Activated T-helper 1 cell treated with anti-CD3 and anti-CD28 coated beads, Interleukin-12 subunit alpha, Interleukin-12 subunit beta, Interleukin-2, Interleukin-4 antibody, amounts not matched to agents 30 ng/mL and 10 ng/mL and 1 ng/mL, durations not matched to agents 14 hours and 24 hours and 36 hours (primary cell): ENCODE measurements around the gene RGL4. TPM values are rescaled to one million over a fixed set of nuclear protein-coding genes. Genes with fewer than 3 reads are reported as not detected.
"Not testable (repeated sequence)": the region's sequence is repeated elsewhere in the genome, so short reads cannot be mapped to it uniquely, and the experiment has no call there.

Experiments
- DNase-seq: peaks from one replicate; pipeline ENCODE4 v3.0.0; 2021; ENCODE audit warnings: low spot score
- H3K27ac Mint-ChIP-seq: one replicate; pipeline ENCODE4 v1.8.0; 2021; ENCODE audit warnings: mild to moderate bottlenecking, mixed read lengths
- H3K27me3 Mint-ChIP-seq: one replicate; pipeline ENCODE4 v1.8.0; 2022; ENCODE audit warnings: mild to moderate bottlenecking, moderate library complexity, mixed read lengths; ENCODE audit not compliant: insufficient read depth
- H3K36me3 Mint-ChIP-seq: one replicate; pipeline ENCODE4 v1.8.0; 2021; ENCODE audit warnings: low read depth, mixed read lengths
- H3K4me1 Mint-ChIP-seq: one replicate; pipeline ENCODE4 v1.8.0; 2021; ENCODE audit warnings: low read depth, mixed read lengths
- H3K4me3 Mint-ChIP-seq: one replicate; pipeline ENCODE4 v1.8.0; 2021; ENCODE audit warnings: mild to moderate bottlenecking, moderate library complexity, mixed read lengths
- H3K9me3 Mint-ChIP-seq: one replicate; pipeline ENCODE4 v1.8.0; 2021; ENCODE audit warnings: mixed read lengths
- intact Hi-C: fragments of 100-400 bp; cut with micrococcal nuclease; formaldehyde crosslinking; loops from one replicate; pipeline ENCODE4 v1.15.1; 2024
- total RNA-seq: library from RNA; stranded (reverse); gene quantifications from 2 replicates; pipeline ENCODE4 v1.2.3, GENCODE V29; 2022

RGL4 gene
- 9.3 and 11.7 TPM in 2 replicates for total RNA-seq

- no peaks in the 10 kb centered on the region for H3K9me3 Mint-ChIP-seq
- intact Hi-C loops: no loop called here
- peaks cover 10% of the 10 kb centered on the region for H3K4me1 Mint-ChIP-seq
- H3K4me3 Mint-ChIP-seq: no peak within 1 kb of the TSS
- H3K27me3 Mint-ChIP-seq: no peaks in the 10 kb centered on the region
- DNase-seq: no peak
- H3K27ac Mint-ChIP-seq: no peak within 1 kb of the TSS
- H3K36me3 Mint-ChIP-seq: peaks cover 19% of the 10 kb centered on the region
These were observed at the start of gene RGL4 for GRCh38 chr22:23690713-23691112. RGL4 (plus strand) TSS chr22:23691013; CDS start chr22:23692031, 1,018 bp downstream.

GRCh38 chr22:23646526-23646925 lies 44.3 kb upstream of the RGL4 start:
- H3K27ac Mint-ChIP-seq, H3K4me3 Mint-ChIP-seq, H3K4me1 Mint-ChIP-seq: not testable (repeated sequence)

GRCh38 chr22:23649071-23649501 lies 41.7 kb upstream of the RGL4 start:
- Mint-ChIP-seq H3K27ac (no peak overlapping the region), H3K36me3 (peaks cover 1% of the 10 kb centered on the region), H3K9me3 (no peaks in the 10 kb centered on the region), H3K4me1 (no peaks in the 10 kb centered on the region), H3K4me3 (no peak overlapping the region), H3K27me3 (no peaks in the 10 kb centered on the region)
- DNase-seq: no peak
- intact Hi-C loops: no loop called here

More at GRCh38 chr22:23646526-23646925, 44.3 kb upstream of the RGL4 start:
- H3K27me3 Mint-ChIP-seq, intact Hi-C loops, H3K9me3 Mint-ChIP-seq, H3K36me3 Mint-ChIP-seq, DNase-seq: not testable (repeated sequence)

GRCh38 chr22:23651676-23652075 lies 39.1 kb upstream of the RGL4 start:
- H3K27me3 Mint-ChIP-seq: no peaks in the 10 kb centered on the region
- H3K27ac Mint-ChIP-seq: no peak overlapping the region
- no peaks in the 10 kb centered on the region for H3K9me3 Mint-ChIP-seq
- peaks cover 2% of the 10 kb centered on the region for H3K36me3 Mint-ChIP-seq
- DNase-seq: no peak
- intact Hi-C loops: no loop called here
- no peaks in the 10 kb centered on the region for H3K4me1 Mint-ChIP-seq
- H3K4me3 Mint-ChIP-seq: no peak overlapping the region

- no peak overlapping the region for H3K27ac Mint-ChIP-seq
- H3K4me3 Mint-ChIP-seq: no peak overlapping the region
- H3K36me3 Mint-ChIP-seq: peaks cover 2% of the 10 kb centered on the region
- no peaks in the 10 kb centered on the region for H3K4me1 Mint-ChIP-seq
- DNase-seq: no peak
- intact Hi-C loops: no loop called here
- no peaks in the 10 kb centered on the region for H3K27me3 Mint-ChIP-seq
- H3K9me3 Mint-ChIP-seq: no peaks in the 10 kb centered on the region
These were observed 38.5 kb upstream of the RGL4 start for GRCh38 chr22:23652286-23652685.

GRCh38 chr22:23652711-23653110 lies 38.1 kb upstream of the RGL4 start:
- peaks cover 2% of the 10 kb centered on the region for H3K36me3 Mint-ChIP-seq
- H3K4me3 Mint-ChIP-seq: no peak overlapping the region
- H3K27me3 Mint-ChIP-seq: no peaks in the 10 kb centered on the region
- no peak overlapping the region for H3K27ac Mint-ChIP-seq
- intact Hi-C loops: no loop called here
- no peaks in the 10 kb centered on the region for H3K4me1 Mint-ChIP-seq
- DNase-seq: no peak
- H3K9me3 Mint-ChIP-seq: no peaks in the 10 kb centered on the region

GRCh38 chr22:23655891-23656475 lies 34.8 kb upstream of the RGL4 start:
- Mint-ChIP-seq H3K36me3 (peaks cover 12% of the 10 kb centered on the region), H3K9me3 (no peaks in the 10 kb centered on the region), H3K4me3 (no peak overlapping the region), H3K27me3 (no peaks in the 10 kb centered on the region), H3K4me1 (no peaks in the 10 kb centered on the region), H3K27ac (no peak overlapping the region)
- no peak for DNase-seq
- intact Hi-C loops: no loop called here

GRCh38 chr22:23657727-23658126 lies 33.1 kb upstream of the RGL4 start:
- H3K36me3 Mint-ChIP-seq: peaks cover 23% of the 10 kb centered on the region

GRCh38 chr22:23660381-23660780 lies 30.4 kb upstream of the RGL4 start:
- H3K36me3 Mint-ChIP-seq: peaks cover 29% of the 10 kb centered on the region
- H3K4me3 Mint-ChIP-seq: not testable (repeated sequence)

More at GRCh38 chr22:23657727-23658126, 33.1 kb upstream of the RGL4 start:
- Mint-ChIP-seq H3K4me1 (no peaks in the 10 kb centered on the region), H3K27ac (no peak overlapping the region), H3K9me3 (peaks cover 3% of the 10 kb centered on the region), H3K27me3 (no peaks in the 10 kb centered on the region), H3K4me3 (no peak overlapping the region)
- intact Hi-C loops: no loop called here
- DNase-seq: no peak

GRCh38 chr22:23670378-23671295 lies 20.2 kb upstream of the RGL4 start:
- Mint-ChIP-seq H3K4me3 (no peak overlapping the region), H3K27ac (no peak overlapping the region), H3K27me3 (no peaks in the 10 kb centered on the region), H3K4me1 (peaks cover 11% of the 10 kb centered on the region), H3K9me3 (no peaks in the 10 kb centered on the region), H3K36me3 (peaks cover 4% of the 10 kb centered on the region)
- DNase-seq: no peak
- intact Hi-C loops: no loop called here

More at GRCh38 chr22:23660381-23660780, 30.4 kb upstream of the RGL4 start:
- DNase-seq, intact Hi-C loops, H3K27ac Mint-ChIP-seq, H3K4me1 Mint-ChIP-seq, H3K9me3 Mint-ChIP-seq, H3K27me3 Mint-ChIP-seq: not testable (repeated sequence)

- H3K4me1 Mint-ChIP-seq: peaks cover 11% of the 10 kb centered on the region
- DNase-seq, H3K27ac Mint-ChIP-seq, H3K27me3 Mint-ChIP-seq, intact Hi-C loops, H3K36me3 Mint-ChIP-seq, H3K4me3 Mint-ChIP-seq, H3K9me3 Mint-ChIP-seq: not testable (repeated sequence)
These were observed 19.4 kb upstream of the RGL4 start for GRCh38 chr22:23671387-23671786.

- intact Hi-C loops, H3K9me3 Mint-ChIP-seq, H3K27me3 Mint-ChIP-seq, H3K4me3 Mint-ChIP-seq, H3K36me3 Mint-ChIP-seq, DNase-seq: not testable (repeated sequence)
- Mint-ChIP-seq H3K4me1 (peaks cover 11% of the 10 kb centered on the region), H3K27ac (peak overlapping the region; percentile 26)
These were observed 18.3 kb upstream of the RGL4 start for GRCh38 chr22:23672307-23673049.
